Measurements from ENCODE around the gene AVPI1.

The AVPI1 gene

GRCh38 chr10:97632949-97633884, 53.8 kb downstream of the AVPI1 start, which contains the start of gene MORN4:
Gene MORN4 (minus strand): TSS chr10:97633500. CDS start chr10:97619653, 13,847 bp downstream.
- DNase-seq, result peak; percentile 90 to 94 (median 93)
- peak within 1 kb of the TSS in 1 of 2 experiments; percentile 54 for H3K27ac ChIP-seq (ENCODE audit: insufficient read depth in 1 of 2, low read depth in 1 of 2, low read length in 2 of 2, poor library complexity in 1 of 2, severe bottlenecking in 2 of 2)
- H3K4me1 ChIP-seq (ENCODE audit: control extremely low read depth in 1 of 4, control insufficient read depth in 4 of 4, insufficient read depth in 4 of 4, low read length in 3 of 4), result peaks cover 0 to 14% (median 9%) of the 10 kb centered on the region in 4 experiments
- H3K9me3 ChIP-seq (ENCODE audit: control extremely low read depth in 1 of 5, control insufficient read depth in 4 of 5, insufficient read depth in 2 of 5, low read depth in 1 of 5, low read length in 4 of 5), result no peaks in the 10 kb centered on the region
- H3K4me3 ChIP-seq (ENCODE audit: control insufficient read depth in 1 of 7, extremely low read depth in 1 of 7, insufficient read depth in 4 of 7, low read depth in 2 of 7, low read length in 6 of 7), result peak within 1 kb of the TSS; percentile 80 to 94 (median 85)
- 3% methylated on average over 60 of the region's 62 CpGs for WGBS (ENCODE audit: insufficient coverage)
- H3K36me3 ChIP-seq (ENCODE audit: control insufficient read depth in 4 of 4, insufficient read depth in 4 of 4, low read length in 3 of 4), result no peaks in the 10 kb centered on the region
- H3K27me3 ChIP-seq (replicated peaks in 2 of 5; ENCODE audit: control insufficient read depth in 4 of 5, insufficient read depth in 5 of 5, low read length in 4 of 5), result no peaks in the 10 kb centered on the region
- POLR2A ChIA-PET, result no interaction called here
- CTCF ChIA-PET, result interaction anchor here (1.3 kb wide), 1 partner anchor 11 kb away, joined by 3 read pairs; no protein-coding TSS in a partner anchor

GRCh38 chr10:97631098-97631497, 55.9 kb downstream of the AVPI1 start:
- Histone ChIP-seq H3K9me3 (ENCODE audit: control extremely low read depth in 1 of 5, control insufficient read depth in 4 of 5, insufficient read depth in 2 of 5, low read depth in 1 of 5, low read length in 4 of 5) (no peaks in the 10 kb centered on the region), H3K36me3 (ENCODE audit: control insufficient read depth in 4 of 4, insufficient read depth in 4 of 4, low read length in 3 of 4) (no peaks in the 10 kb centered on the region), H3K27me3 (replicated peaks in 2 of 5; ENCODE audit: control insufficient read depth in 4 of 5, insufficient read depth in 5 of 5, low read length in 4 of 5) (no peaks in the 10 kb centered on the region), H3K4me1 (ENCODE audit: control extremely low read depth in 1 of 4, control insufficient read depth in 4 of 4, insufficient read depth in 4 of 4, low read length in 3 of 4) (peaks cover 0 to 11% (median 9%) of the 10 kb centered on the region in 4 experiments), H3K4me3 (ENCODE audit: control insufficient read depth in 1 of 7, extremely low read depth in 1 of 7, insufficient read depth in 4 of 7, low read depth in 2 of 7, low read length in 6 of 7) (no peak overlapping the region), H3K27ac (ENCODE audit: insufficient read depth in 1 of 2, low read depth in 1 of 2, low read length in 2 of 2, poor library complexity in 1 of 2, severe bottlenecking in 2 of 2) (no peak overlapping the region)
- no peak for DNase-seq
- ChIA-PET POLR2A (no interaction called here), CTCF (no interaction called here)

GRCh38 chr10:97629289-97629688, 57.8 kb downstream of the AVPI1 start:
- ChIA-PET CTCF (no interaction called here), POLR2A (no interaction called here)
- no peak for DNase-seq
- 93% methylated on average over 3 of the region's 5 CpGs for WGBS (ENCODE audit: insufficient coverage)
- Histone ChIP-seq H3K27ac (ENCODE audit: insufficient read depth in 1 of 2, low read depth in 1 of 2, low read length in 2 of 2, poor library complexity in 1 of 2, severe bottlenecking in 2 of 2) (no peak overlapping the region), H3K27me3 (replicated peaks in 2 of 5; ENCODE audit: control insufficient read depth in 4 of 5, insufficient read depth in 5 of 5, low read length in 4 of 5) (no peaks in the 10 kb centered on the region), H3K4me3 (ENCODE audit: control insufficient read depth in 1 of 7, extremely low read depth in 1 of 7, insufficient read depth in 4 of 7, low read depth in 2 of 7, low read length in 6 of 7) (no peak overlapping the region), H3K36me3 (ENCODE audit: control insufficient read depth in 4 of 4, insufficient read depth in 4 of 4, low read length in 3 of 4) (no peaks in the 10 kb centered on the region), H3K9me3 (ENCODE audit: control extremely low read depth in 1 of 5, control insufficient read depth in 4 of 5, insufficient read depth in 2 of 5, low read depth in 1 of 5, low read length in 4 of 5) (no peaks in the 10 kb centered on the region), H3K4me1 (ENCODE audit: control extremely low read depth in 1 of 4, control insufficient read depth in 4 of 4, insufficient read depth in 4 of 4, low read length in 3 of 4) (peaks cover 0 to 11% (median 9%) of the 10 kb centered on the region in 4 experiments)

GRCh38 chr10:97628228-97628627, 58.8 kb downstream of the AVPI1 start:
- ChIA-PET CTCF (interaction anchor here (1.3 to 1.8 kb wide), 2 partner anchors 11 to 104 kb away, joined by 3 to 4 read pairs; no protein-coding TSS in a partner anchor), POLR2A (interaction anchor here (0.6 kb wide), 1 partner anchor 31 kb away, joined by 4 read pairs; no protein-coding TSS in a partner anchor)
- no peak overlapping the region for H3K4me3 ChIP-seq (ENCODE audit: control insufficient read depth in 1 of 7, extremely low read depth in 1 of 7, insufficient read depth in 4 of 7, low read depth in 2 of 7, low read length in 6 of 7)
- no peaks in the 10 kb centered on the region for H3K9me3 ChIP-seq (ENCODE audit: control extremely low read depth in 1 of 5, control insufficient read depth in 4 of 5, insufficient read depth in 2 of 5, low read depth in 1 of 5, low read length in 4 of 5)
- peaks cover 0 to 7% (median 6%) of the 10 kb centered on the region in 4 experiments for H3K4me1 ChIP-seq (ENCODE audit: control extremely low read depth in 1 of 4, control insufficient read depth in 4 of 4, insufficient read depth in 4 of 4, low read length in 3 of 4)
- no peak for DNase-seq
- H3K27me3 ChIP-seq (replicated peaks in 2 of 5; ENCODE audit: control insufficient read depth in 4 of 5, insufficient read depth in 5 of 5, low read length in 4 of 5), result no peaks in the 10 kb centered on the region
- 86% methylated on average over 1 of the region's 3 CpGs for WGBS (ENCODE audit: insufficient coverage)
- H3K36me3 ChIP-seq (ENCODE audit: control insufficient read depth in 4 of 4, insufficient read depth in 4 of 4, low read length in 3 of 4), result no peaks in the 10 kb centered on the region
- H3K27ac ChIP-seq (ENCODE audit: insufficient read depth in 1 of 2, low read depth in 1 of 2, low read length in 2 of 2, poor library complexity in 1 of 2, severe bottlenecking in 2 of 2), result no peak overlapping the region

- Histone ChIP-seq H3K9me3 (ENCODE audit: control extremely low read depth in 1 of 5, control insufficient read depth in 4 of 5, insufficient read depth in 2 of 5, low read depth in 1 of 5, low read length in 4 of 5) (no peaks in the 10 kb centered on the region), H3K4me3 (ENCODE audit: control insufficient read depth in 1 of 7, extremely low read depth in 1 of 7, insufficient read depth in 4 of 7, low read depth in 2 of 7, low read length in 6 of 7) (no peak overlapping the region), H3K27ac (ENCODE audit: insufficient read depth in 1 of 2, low read depth in 1 of 2, low read length in 2 of 2, poor library complexity in 1 of 2, severe bottlenecking in 2 of 2) (no peak overlapping the region), H3K27me3 (replicated peaks in 2 of 5; ENCODE audit: control insufficient read depth in 4 of 5, insufficient read depth in 5 of 5, low read length in 4 of 5) (no peaks in the 10 kb centered on the region), H3K36me3 (ENCODE audit: control insufficient read depth in 4 of 4, insufficient read depth in 4 of 4, low read length in 3 of 4) (no peaks in the 10 kb centered on the region), H3K4me1 (ENCODE audit: control extremely low read depth in 1 of 4, control insufficient read depth in 4 of 4, insufficient read depth in 4 of 4, low read length in 3 of 4) (peaks cover 0 to 4% (median 3%) of the 10 kb centered on the region in 4 experiments)
- no peak for DNase-seq
- ChIA-PET CTCF (interaction anchor here (0.9 to 1.8 kb wide), 3 partner anchors 11 to 181 kb away, joined by 3 to 4 read pairs (median 3); no protein-coding TSS in a partner anchor), POLR2A (interaction anchor here (0.6 kb wide), 1 partner anchor 31 kb away, joined by 4 read pairs; no protein-coding TSS in a partner anchor)
- WGBS (ENCODE audit: insufficient coverage), result 97% methylated on average over 4 of the region's 4 CpGs
These were observed 59.3 kb downstream of the AVPI1 start for GRCh38 chr10:97627731-97628130.

Measured in common myeloid progenitor, CD34-positive (primary cell).